HepG2 (cell line): Measurements from ENCODE around the gene ALCAM. TPM values are rescaled to one million over a fixed set of nuclear protein-coding genes. Genes with fewer than 3 reads are reported as not detected.
A peak's percentile ranks its signal among the peaks of the same experiment; 100 is the strongest.

Experiments used
- CC2D1A ChIP-seq: sonication (generic); formaldehyde crosslinking; IDR thresholded peaks from 2 replicates; pipeline ENCODE4 v1.8.1; 2023; ENCODE audit warnings: mild to moderate bottlenecking, missing genetic modification reagents
- ELF3 ChIP-seq: IDR thresholded peaks from 2 replicates; pipeline ENCODE4 v1.6.1; 2016; ENCODE audit warnings: missing genetic modification reagents, missing compliant biosample characterization
- FOXA1 ChIP-seq, 2 experiments: fragments of 450-650 bp in 1 of 2; sonication (generic) in 1 of 2; formaldehyde crosslinking in 1 of 2; IDR thresholded peaks; 2 replicates each; pipeline versions ENCODE4 v1.4.0 to v1.6.1; 2016 to 2020; ENCODE audit warnings: missing genetic modification reagents in 1 of 2
- GTF3A ChIP-seq: sonication (generic); formaldehyde crosslinking; conservative IDR thresholded peaks from 2 replicates; pipeline ENCODE4 v1.4.0; 2020; ENCODE audit warnings: mild to moderate bottlenecking, missing genetic modification reagents
- HOXA7 ChIP-seq: sonication (generic); formaldehyde crosslinking; IDR thresholded peaks from 2 replicates; pipeline ENCODE4 v1.8.1; 2022; ENCODE audit warnings: mild to moderate bottlenecking, missing genetic modification reagents, moderate library complexity
- KLF11 ChIP-seq: IDR thresholded peaks from 2 replicates; pipeline ENCODE4 v1.6.1; 2016; ENCODE audit warnings: missing compliant biosample characterization
- KMT2B ChIP-seq: IDR thresholded peaks from 2 replicates; pipeline ENCODE4 v1.6.1; 2016; ENCODE audit warnings: missing genetic modification reagents, missing compliant biosample characterization
- MAFK ChIP-seq, 2 experiments: IDR thresholded peaks in 1 of 2; conservative IDR thresholded peaks in 1 of 2; 2 replicates each; pipeline ENCODE4 v1.6.1; 2011; ENCODE audit warnings: improper control_type of control experiment in 2 of 2, low read length in 2 of 2
- MYPOP ChIP-seq: sonication (generic); formaldehyde crosslinking; IDR thresholded peaks from 2 replicates; pipeline ENCODE4 v1.8.1; 2023; ENCODE audit warnings: mild to moderate bottlenecking, moderate library complexity, missing genetic modification reagents
- PHB2 ChIP-seq: fragments of 450-650 bp; IDR thresholded peaks from 2 replicates; pipeline ENCODE4 v1.6.1; 2018; ENCODE audit not compliant: partially characterized antibody
- TAF15 ChIP-seq: fragments of 200-400 bp; formaldehyde crosslinking; IDR thresholded peaks from one replicate; pipeline ENCODE4 v1.6.1; 2018; ENCODE audit warnings: mild to moderate bottlenecking, low read depth, low read length; ENCODE audit not compliant: poor library complexity, severe bottlenecking
- ZNF138 ChIP-seq: sonication (generic); formaldehyde crosslinking; IDR thresholded peaks from 2 replicates; pipeline ENCODE4 v1.5.0; 2020; ENCODE audit warnings: mild to moderate bottlenecking, low read depth, missing genetic modification reagents
- ZNF292 ChIP-seq: sonication (generic); formaldehyde crosslinking; IDR thresholded peaks from 2 replicates; pipeline ENCODE4 v1.8.1; 2022; ENCODE audit warnings: mild to moderate bottlenecking, low read depth, missing genetic modification reagents, borderline replicate concordance
- ZNF367 ChIP-seq: sonication (generic); formaldehyde crosslinking; IDR thresholded peaks from 2 replicates; pipeline ENCODE4 v1.4.0; 2020; ENCODE audit warnings: missing genetic modification reagents, borderline replicate concordance
- ZNF383 ChIP-seq: sonication (generic); formaldehyde crosslinking; IDR thresholded peaks from 2 replicates; pipeline ENCODE4 v1.4.0; 2020; ENCODE audit warnings: missing genetic modification reagents, mild to moderate bottlenecking, borderline replicate concordance
- ZNF441 ChIP-seq: sonication (generic); formaldehyde crosslinking; IDR thresholded peaks from 2 replicates; pipeline ENCODE4 v1.7.0; 2021; ENCODE audit warnings: missing genetic modification reagents, borderline replicate concordance
- ZNF878 ChIP-seq: sonication (generic); formaldehyde crosslinking; IDR thresholded peaks from 2 replicates; pipeline ENCODE4 v1.8.1; 2023; ENCODE audit warnings: mild to moderate bottlenecking, missing genetic modification reagents, moderate library complexity
- ZUFSP ChIP-seq: sonication (generic); formaldehyde crosslinking; IDR thresholded peaks from 2 replicates; pipeline ENCODE4 v1.9.0; 2021; ENCODE audit warnings: missing genetic modification reagents, mild to moderate bottlenecking, borderline replicate concordance
- polyA plus RNA-seq, 8 experiments: library from polyadenylated mRNA; depleted of rRNA in 3 of 8; stranded (reverse) in 7 of 8; unstranded in 1 of 8; fragments of >200 nt; fragmentation: Illumina TruSeq in 4 of 8; extraction: Trizol in 4 of 8; gene quantifications; 2 replicates each; pipeline versions ENCODE4 v1.2.1 to v1.2.3, GENCODE V29; 2011 to 2016; ENCODE audit warnings: low read depth in 4 of 8, missing spikeins in 1 of 8, mixed read lengths in 1 of 8; ENCODE audit not compliant: insufficient read depth in 1 of 8
- total RNA-seq, 5 experiments: library from RNA; depleted of rRNA; stranded (reverse); fragments of >200 nt; fragmentation: Illumina TruSeq; extraction: Trizol; gene quantifications; 2 replicates each; pipeline ENCODE4 v1.2.3, GENCODE V29; 2016; ENCODE audit warnings: low read depth in 1 of 5
- TF ChIP-seq, protein P1 (sequence below): sonication (generic); formaldehyde crosslinking; IDR thresholded peaks from 2 replicates; pipeline ENCODE4 v1.8.1; 2023; ENCODE audit warnings: mild to moderate bottlenecking, inconsistent platforms, moderate library complexity, missing genetic modification reagents, borderline replicate concordance
- TF ChIP-seq, protein P2 (sequence below): sonication (generic); formaldehyde crosslinking; IDR thresholded peaks from 2 replicates; pipeline ENCODE4 v1.4.0; 2020; ENCODE audit warnings: missing genetic modification reagents, mild to moderate bottlenecking, borderline replicate concordance
- TF ChIP-seq, protein P3 (sequence below): IDR thresholded peaks from 2 replicates; pipeline ENCODE4 v1.6.1; 2018; ENCODE audit warnings: missing genetic modification reagents

Gene ALCAM
- total and polyA plus RNA-seq, 2 of the 13 experiments (the other 11 are each of a cell fraction or from before 2014, with no cell fraction given) = 26.0 to 33.1 TPM

DNA sequence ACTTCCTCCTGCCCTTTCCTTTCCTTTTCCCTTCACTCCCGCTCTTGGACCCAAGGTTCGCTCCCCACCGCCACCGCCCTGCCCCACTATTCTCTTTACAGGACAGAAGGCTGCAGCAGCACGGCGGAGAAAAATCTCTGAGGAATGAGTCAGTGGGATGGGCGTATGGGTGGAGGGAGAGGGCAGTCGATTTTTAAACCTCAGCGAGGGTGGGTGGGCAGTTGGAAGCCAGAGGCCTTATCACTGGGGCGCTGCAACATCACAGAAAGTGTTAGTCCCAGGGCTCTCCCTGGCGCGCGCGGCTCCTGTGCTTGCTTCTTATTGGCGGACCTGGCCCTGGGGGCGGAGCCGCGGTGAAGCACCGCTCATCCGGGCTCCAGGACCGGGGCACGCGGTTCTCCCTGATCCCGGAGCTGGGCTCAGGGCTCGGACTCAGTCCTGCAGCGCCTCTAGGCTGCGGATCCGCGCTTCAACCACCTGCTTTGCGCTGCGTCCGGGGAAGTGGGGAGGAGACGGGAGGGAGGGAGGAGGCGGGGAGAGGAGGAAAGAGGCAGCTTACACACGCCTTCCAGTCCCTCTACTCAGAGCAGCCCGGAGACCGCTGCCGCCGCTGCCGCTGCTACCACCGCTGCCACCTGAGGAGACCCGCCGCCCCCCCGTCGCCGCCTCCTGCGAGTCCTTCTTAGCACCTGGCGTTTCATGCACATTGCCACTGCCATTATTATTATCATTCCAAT lies at the start of gene ALCAM (continued):
- TF ChIP-seq ZNF383 (CRISPR knock-in tag) (no peak), CC2D1A (no peak), ZUFSP (CRISPR knock-in tag) (no peak), FOXA1 (IDR thresholded peaks at IDR 0.05) (no peak), FOXA1 (CRISPR knock-in tag; IDR thresholded peaks at IDR 0.05) (no peak), KLF11 (CRISPR knock-in tag) (peak; percentile 89), ZNF292 (CRISPR knock-in tag) (peak; percentile 93), ZNF138 (CRISPR knock-in tag) (peak; percentile 77; the same call in 1 of the 2 replicates), TAF15 (no peak), KMT2B (CRISPR knock-in tag) (peak; percentile 68; the same call in 1 of the 2 replicates), MYPOP (CRISPR knock-in tag) (peak; percentile 96), ZNF441 (CRISPR knock-in tag) (peak; percentile 48; the same call in 1 of the 2 replicates), ZNF878 (CRISPR knock-in tag) (peak; percentile 73; the same call in 1 of the 2 replicates), ZNF367 (0 out of 2 replicates have a peak, but pooled peaks have one; percentile 61), GTF3A (no peak), ELF3 (peak; percentile 74; the same call in 1 of the 2 replicates), MAFK (conservative IDR thresholded peaks at IDR 0.05 in 1 of 2, IDR thresholded peaks at IDR 0.05 in 1 of 2; ENCODE audit: low read length in 2 of 2) (no peak), PHB2 (no peak), HOXA7 (no peak)
- TF ChIP-seq, protein P1, sequence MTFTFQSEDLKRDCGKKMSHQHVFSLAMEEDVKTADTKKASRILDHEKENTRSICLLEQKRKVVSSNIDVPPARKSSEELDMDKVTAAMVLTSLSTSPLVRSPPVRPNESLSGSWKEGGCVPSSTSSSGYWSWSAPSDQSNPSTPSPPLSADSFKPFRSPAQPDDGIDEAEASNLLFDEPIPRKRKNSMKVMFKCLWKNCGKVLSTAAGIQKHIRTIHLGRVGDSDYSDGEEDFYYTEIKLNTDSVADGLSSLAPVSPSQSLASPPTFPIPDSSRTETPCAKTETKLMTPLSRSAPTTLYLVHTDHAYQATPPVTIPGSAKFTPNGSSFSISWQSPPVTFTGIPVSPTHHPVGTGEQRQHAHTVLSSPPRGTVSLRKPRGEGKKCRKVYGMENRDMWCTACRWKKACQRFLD (CRISPR knock-in tag) = peak; percentile 86; the same call in 1 of the 2 replicates
- TF ChIP-seq, protein P2, sequence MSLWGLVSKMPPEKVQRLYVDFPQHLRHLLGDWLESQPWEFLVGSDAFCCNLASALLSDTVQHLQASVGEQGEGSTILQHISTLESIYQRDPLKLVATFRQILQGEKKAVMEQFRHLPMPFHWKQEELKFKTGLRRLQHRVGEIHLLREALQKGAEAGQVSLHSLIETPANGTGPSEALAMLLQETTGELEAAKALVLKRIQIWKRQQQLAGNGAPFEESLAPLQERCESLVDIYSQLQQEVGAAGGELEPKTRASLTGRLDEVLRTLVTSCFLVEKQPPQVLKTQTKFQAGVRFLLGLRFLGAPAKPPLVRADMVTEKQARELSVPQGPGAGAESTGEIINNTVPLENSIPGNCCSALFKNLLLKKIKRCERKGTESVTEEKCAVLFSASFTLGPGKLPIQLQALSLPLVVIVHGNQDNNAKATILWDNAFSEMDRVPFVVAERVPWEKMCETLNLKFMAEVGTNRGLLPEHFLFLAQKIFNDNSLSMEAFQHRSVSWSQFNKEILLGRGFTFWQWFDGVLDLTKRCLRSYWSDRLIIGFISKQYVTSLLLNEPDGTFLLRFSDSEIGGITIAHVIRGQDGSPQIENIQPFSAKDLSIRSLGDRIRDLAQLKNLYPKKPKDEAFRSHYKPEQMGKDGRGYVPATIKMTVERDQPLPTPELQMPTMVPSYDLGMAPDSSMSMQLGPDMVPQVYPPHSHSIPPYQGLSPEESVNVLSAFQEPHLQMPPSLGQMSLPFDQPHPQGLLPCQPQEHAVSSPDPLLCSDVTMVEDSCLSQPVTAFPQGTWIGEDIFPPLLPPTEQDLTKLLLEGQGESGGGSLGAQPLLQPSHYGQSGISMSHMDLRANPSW (CRISPR knock-in tag) = no peak
- TF ChIP-seq, protein P3, sequence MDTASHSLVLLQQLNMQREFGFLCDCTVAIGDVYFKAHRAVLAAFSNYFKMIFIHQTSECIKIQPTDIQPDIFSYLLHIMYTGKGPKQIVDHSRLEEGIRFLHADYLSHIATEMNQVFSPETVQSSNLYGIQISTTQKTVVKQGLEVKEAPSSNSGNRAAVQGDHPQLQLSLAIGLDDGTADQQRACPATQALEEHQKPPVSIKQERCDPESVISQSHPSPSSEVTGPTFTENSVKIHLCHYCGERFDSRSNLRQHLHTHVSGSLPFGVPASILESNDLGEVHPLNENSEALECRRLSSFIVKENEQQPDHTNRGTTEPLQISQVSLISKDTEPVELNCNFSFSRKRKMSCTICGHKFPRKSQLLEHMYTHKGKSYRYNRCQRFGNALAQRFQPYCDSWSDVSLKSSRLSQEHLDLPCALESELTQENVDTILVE (CRISPR knock-in tag) = peak; percentile 86
